ENCODE results near the gene GLYATL2. TPM values are rescaled to one million over a fixed set of nuclear protein-coding genes. Genes with fewer than 3 reads are reported as not detected.

GLYATL2 gene
- total and polyA plus RNA-seq, 2 donors (not counting 1 experiment from before 2014, with no cell fraction given) = not detected

DNA sequence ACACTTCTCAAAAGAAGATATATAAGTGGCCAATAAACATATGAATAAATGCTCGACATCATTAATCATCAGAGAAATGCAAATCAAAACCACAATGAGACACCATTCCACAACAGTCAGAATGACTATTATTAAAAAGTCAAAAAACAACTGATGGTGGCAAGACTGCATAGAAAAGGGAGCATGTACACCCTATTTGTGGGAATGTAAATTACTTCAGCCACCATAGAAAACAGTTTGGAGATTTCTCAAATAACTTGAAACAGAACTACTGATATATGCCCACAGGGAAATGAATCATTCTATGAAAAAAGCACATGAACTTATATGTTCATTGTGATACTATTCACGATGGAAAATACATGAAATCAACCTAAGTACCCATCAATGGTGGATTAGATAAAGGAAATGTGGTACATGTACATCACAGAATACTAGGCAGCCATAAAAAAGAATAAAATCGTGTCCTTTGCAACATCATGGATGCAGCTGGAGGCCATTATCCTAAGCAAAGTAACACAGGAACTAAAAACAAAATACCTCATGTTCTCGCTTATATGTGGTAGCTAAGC, 42.4 kb downstream of the GLYATL2 start:
- peaks cover 0 to 6% (median 3%) of the 10 kb centered on the region in 3 donors for H3K9me3 ChIP-seq (ENCODE audit: control extremely low read depth in 1 of 3, control insufficient read depth in 2 of 3, insufficient read depth in 1 of 3, low read length in 2 of 3)
- peaks cover 7% of the 10 kb centered on the region for H3K9me3 Mint-ChIP-seq (ENCODE audit: insufficient read depth)
- no peak overlapping the region for H3K27ac Mint-ChIP-seq
- TF ChIP-seq, protein P1, sequence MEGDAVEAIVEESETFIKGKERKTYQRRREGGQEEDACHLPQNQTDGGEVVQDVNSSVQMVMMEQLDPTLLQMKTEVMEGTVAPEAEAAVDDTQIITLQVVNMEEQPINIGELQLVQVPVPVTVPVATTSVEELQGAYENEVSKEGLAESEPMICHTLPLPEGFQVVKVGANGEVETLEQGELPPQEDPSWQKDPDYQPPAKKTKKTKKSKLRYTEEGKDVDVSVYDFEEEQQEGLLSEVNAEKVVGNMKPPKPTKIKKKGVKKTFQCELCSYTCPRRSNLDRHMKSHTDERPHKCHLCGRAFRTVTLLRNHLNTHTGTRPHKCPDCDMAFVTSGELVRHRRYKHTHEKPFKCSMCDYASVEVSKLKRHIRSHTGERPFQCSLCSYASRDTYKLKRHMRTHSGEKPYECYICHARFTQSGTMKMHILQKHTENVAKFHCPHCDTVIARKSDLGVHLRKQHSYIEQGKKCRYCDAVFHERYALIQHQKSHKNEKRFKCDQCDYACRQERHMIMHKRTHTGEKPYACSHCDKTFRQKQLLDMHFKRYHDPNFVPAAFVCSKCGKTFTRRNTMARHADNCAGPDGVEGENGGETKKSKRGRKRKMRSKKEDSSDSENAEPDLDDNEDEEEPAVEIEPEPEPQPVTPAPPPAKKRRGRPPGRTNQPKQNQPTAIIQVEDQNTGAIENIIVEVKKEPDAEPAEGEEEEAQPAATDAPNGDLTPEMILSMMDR (IDR thresholded peaks at IDR 0.05) = no peak
- no peak for TF ChIP-seq EZH2 (IDR thresholded peaks at IDR 0.05; ENCODE audit: borderline replicate concordance, insufficient read depth, low read depth, low read length, poor library complexity, severe bottlenecking)
- H3K79me2 ChIP-seq (ENCODE audit: control insufficient read depth, insufficient read depth, low read length) = no peaks in the 10 kb centered on the region
- H3K27ac ChIP-seq (ENCODE audit: low read length in 2 of 2) = no peak overlapping the region
- no peaks in the 10 kb centered on the region for H3K4me1 ChIP-seq (ENCODE audit: control insufficient read depth in 2 of 2, insufficient read depth in 2 of 2, low read length in 2 of 2)
- no peaks in the 10 kb centered on the region for H3K36me3 ChIP-seq (replicated peaks in 1 of 2; ENCODE audit: control extremely low read depth in 1 of 2, control insufficient read depth in 1 of 2, extremely low read depth in 1 of 2, insufficient read depth in 2 of 2, low read length in 1 of 2)
- no CpG with 5 or more reads among the region's 4 CpGs for WGBS (ENCODE audit: insufficient coverage)
- no peak for ATAC-seq (ENCODE audit: low read depth)
- ChIA-PET POLR2A (no interaction called here), CTCF (no interaction called here)
- H3K27me3 ChIP-seq (replicated peaks in 1 of 4; ENCODE audit: control extremely low read depth in 1 of 4, control insufficient read depth in 3 of 4, insufficient read depth in 4 of 4, low read length in 3 of 4) = no peaks in the 10 kb centered on the region
- H2AFZ ChIP-seq (ENCODE audit: insufficient read depth, low read depth, low read length, poor library complexity, severe bottlenecking) = no peak overlapping the region
- peaks cover 2% of the 10 kb centered on the region for H3K4me1 Mint-ChIP-seq
- no peaks in the 10 kb centered on the region for H4K20me1 ChIP-seq (ENCODE audit: control insufficient read depth, insufficient read depth, low read length, poor library complexity, severe bottlenecking)
- intact Hi-C loops (cut with micrococcal nuclease) = no loop called here
- peaks cover 11% of the 10 kb centered on the region for H3K27me3 Mint-ChIP-seq
- H3K4me3 ChIP-seq (ENCODE audit: control extremely low read depth in 1 of 5, extremely low read depth in 1 of 5, insufficient read depth in 1 of 5, low read depth in 2 of 5, low read length in 4 of 5) = no peak overlapping the region
- no peak overlapping the region for H3K4me2 ChIP-seq (replicated peaks; ENCODE audit: low read depth, low read length, poor library complexity, severe bottlenecking)
- no peak overlapping the region for H3K4me3 Mint-ChIP-seq
- no peak for DNase-seq
- H3K9ac ChIP-seq (ENCODE audit: low read length) = no peak overlapping the region

DNA sequence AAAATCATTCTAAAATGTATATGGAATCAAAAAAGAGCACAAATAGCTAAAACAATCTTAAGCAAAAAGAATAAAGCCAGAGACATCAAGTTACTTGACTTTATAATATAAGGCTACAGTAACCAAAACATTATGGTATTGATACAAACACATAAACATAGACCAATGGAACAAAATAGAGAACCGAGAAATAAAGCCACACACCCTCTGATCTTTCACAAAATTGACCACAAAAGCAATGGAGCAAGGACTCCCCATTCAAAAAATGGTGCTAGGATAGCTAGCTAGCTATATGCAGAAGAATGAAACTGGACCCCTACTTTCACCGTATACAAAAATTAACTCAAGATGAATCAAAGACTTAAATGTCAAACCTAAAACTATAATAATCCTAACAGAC, 43.2 kb downstream of the GLYATL2 start:
- ATAC-seq (ENCODE audit: low read depth) (no peak), DNase-seq (no peak)
- peaks cover 2% of the 10 kb centered on the region for H3K4me1 Mint-ChIP-seq
- ChIA-PET CTCF (no interaction called here), POLR2A (no interaction called here)
- no peak overlapping the region for H3K9ac ChIP-seq (ENCODE audit: low read length)
- no peak overlapping the region for H3K27ac Mint-ChIP-seq
- H3K27me3 ChIP-seq (replicated peaks in 1 of 4; ENCODE audit: control extremely low read depth in 1 of 4, control insufficient read depth in 3 of 4, insufficient read depth in 4 of 4, low read length in 3 of 4) = no peaks in the 10 kb centered on the region
- H3K9me3 Mint-ChIP-seq (ENCODE audit: insufficient read depth) = peaks cover 7% of the 10 kb centered on the region
- H3K4me3 ChIP-seq (ENCODE audit: control extremely low read depth in 1 of 5, extremely low read depth in 1 of 5, insufficient read depth in 1 of 5, low read depth in 2 of 5, low read length in 4 of 5) = no peak overlapping the region
- TF ChIP-seq EZH2 (IDR thresholded peaks at IDR 0.05; ENCODE audit: borderline replicate concordance, insufficient read depth, low read depth, low read length, poor library complexity, severe bottlenecking) = no peak
- TF ChIP-seq, protein P1 (IDR thresholded peaks at IDR 0.05) = no peak
- no peaks in the 10 kb centered on the region for H3K36me3 ChIP-seq (replicated peaks in 1 of 2; ENCODE audit: control extremely low read depth in 1 of 2, control insufficient read depth in 1 of 2, extremely low read depth in 1 of 2, insufficient read depth in 2 of 2, low read length in 1 of 2)
- H3K79me2 ChIP-seq (ENCODE audit: control insufficient read depth, insufficient read depth, low read length) = no peaks in the 10 kb centered on the region
- no peak overlapping the region for H2AFZ ChIP-seq (ENCODE audit: insufficient read depth, low read depth, low read length, poor library complexity, severe bottlenecking)
- intact Hi-C loops (cut with micrococcal nuclease) = no loop called here
- WGBS (ENCODE audit: insufficient coverage) = no CpG with 5 or more reads among the region's 2 CpGs
- H3K27ac ChIP-seq (ENCODE audit: low read length in 2 of 2) = no peak overlapping the region
- H3K4me3 Mint-ChIP-seq = no peak overlapping the region
- H3K4me1 ChIP-seq (ENCODE audit: control insufficient read depth in 2 of 2, insufficient read depth in 2 of 2, low read length in 2 of 2) = no peaks in the 10 kb centered on the region
- no peaks in the 10 kb centered on the region for H4K20me1 ChIP-seq (ENCODE audit: control insufficient read depth, insufficient read depth, low read length, poor library complexity, severe bottlenecking)
- no peak overlapping the region for H3K4me2 ChIP-seq (replicated peaks; ENCODE audit: low read depth, low read length, poor library complexity, severe bottlenecking)
- peaks cover 0 to 6% (median 3%) of the 10 kb centered on the region in 3 donors for H3K9me3 ChIP-seq (ENCODE audit: control extremely low read depth in 1 of 3, control insufficient read depth in 2 of 3, insufficient read depth in 1 of 3, low read length in 2 of 3)
- peaks cover 16% of the 10 kb centered on the region for H3K27me3 Mint-ChIP-seq
